GM10266 (cell line): ENCODE results near the gene IMMP2L.
"Not testable (repeated sequence)": the region's sequence is repeated elsewhere in the genome, so short reads cannot be mapped to it uniquely, and the experiment has no call there.

Experiments
- DNase-seq: peaks from one replicate; pipeline ENCODE4 v3.0.0; 2012; ENCODE audit errors: extremely low spot score
- TF ChIP-seq, protein P1 (sequence below): IDR thresholded peaks from 2 replicates; pipeline ENCODE4 v1.5.1; 2012; ENCODE audit warnings: mild to moderate bottlenecking, low read depth; ENCODE audit not compliant: control insufficient read depth, insufficient read depth; ENCODE audit errors: missing control alignments

The IMMP2L gene

DNA sequence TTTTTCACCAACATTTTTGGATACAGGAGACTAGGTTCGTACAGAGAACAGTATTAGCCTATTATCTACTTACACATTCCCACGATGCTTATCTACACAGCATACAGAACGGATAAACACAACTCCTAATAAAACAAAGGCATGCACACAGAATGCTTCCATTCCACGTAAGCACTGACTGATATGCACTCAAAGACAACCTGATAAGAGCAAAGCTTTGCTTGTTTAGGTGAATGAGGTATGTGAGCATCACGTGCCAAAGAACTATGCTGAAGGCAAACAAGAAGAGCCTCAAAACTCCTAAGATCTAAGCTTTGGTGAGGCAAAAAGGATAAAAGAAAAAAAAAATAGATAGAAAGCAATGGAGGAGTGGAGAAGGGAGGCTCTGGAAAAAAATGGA, 884.9 kb downstream of the IMMP2L start:
- TF ChIP-seq, protein P1, sequence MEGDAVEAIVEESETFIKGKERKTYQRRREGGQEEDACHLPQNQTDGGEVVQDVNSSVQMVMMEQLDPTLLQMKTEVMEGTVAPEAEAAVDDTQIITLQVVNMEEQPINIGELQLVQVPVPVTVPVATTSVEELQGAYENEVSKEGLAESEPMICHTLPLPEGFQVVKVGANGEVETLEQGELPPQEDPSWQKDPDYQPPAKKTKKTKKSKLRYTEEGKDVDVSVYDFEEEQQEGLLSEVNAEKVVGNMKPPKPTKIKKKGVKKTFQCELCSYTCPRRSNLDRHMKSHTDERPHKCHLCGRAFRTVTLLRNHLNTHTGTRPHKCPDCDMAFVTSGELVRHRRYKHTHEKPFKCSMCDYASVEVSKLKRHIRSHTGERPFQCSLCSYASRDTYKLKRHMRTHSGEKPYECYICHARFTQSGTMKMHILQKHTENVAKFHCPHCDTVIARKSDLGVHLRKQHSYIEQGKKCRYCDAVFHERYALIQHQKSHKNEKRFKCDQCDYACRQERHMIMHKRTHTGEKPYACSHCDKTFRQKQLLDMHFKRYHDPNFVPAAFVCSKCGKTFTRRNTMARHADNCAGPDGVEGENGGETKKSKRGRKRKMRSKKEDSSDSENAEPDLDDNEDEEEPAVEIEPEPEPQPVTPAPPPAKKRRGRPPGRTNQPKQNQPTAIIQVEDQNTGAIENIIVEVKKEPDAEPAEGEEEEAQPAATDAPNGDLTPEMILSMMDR: no peak

DNA sequence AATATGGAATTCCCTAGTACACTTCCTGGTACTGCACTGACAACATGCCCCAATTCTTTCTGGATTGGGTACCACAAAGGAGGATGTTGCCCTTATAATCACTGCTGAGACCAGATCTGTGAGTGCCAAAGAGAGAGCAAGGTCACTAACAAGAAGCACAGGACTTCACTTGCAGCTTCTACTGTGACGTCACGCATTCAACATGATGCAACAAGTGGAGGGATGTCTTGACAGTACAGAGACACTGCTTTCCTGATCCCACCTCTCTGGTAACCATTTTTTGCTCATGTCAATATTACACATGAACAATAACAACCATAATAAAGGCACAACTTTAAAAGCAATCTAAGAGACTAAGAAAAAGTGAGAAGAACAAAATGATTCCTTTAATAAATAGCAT, 885.5 kb downstream of the IMMP2L start:
- TF ChIP-seq, protein P1: no peak
- no peak for DNase-seq

More for the DNA sequence above, 884.9 kb downstream of the IMMP2L start:
- no peak for DNase-seq

DNA sequence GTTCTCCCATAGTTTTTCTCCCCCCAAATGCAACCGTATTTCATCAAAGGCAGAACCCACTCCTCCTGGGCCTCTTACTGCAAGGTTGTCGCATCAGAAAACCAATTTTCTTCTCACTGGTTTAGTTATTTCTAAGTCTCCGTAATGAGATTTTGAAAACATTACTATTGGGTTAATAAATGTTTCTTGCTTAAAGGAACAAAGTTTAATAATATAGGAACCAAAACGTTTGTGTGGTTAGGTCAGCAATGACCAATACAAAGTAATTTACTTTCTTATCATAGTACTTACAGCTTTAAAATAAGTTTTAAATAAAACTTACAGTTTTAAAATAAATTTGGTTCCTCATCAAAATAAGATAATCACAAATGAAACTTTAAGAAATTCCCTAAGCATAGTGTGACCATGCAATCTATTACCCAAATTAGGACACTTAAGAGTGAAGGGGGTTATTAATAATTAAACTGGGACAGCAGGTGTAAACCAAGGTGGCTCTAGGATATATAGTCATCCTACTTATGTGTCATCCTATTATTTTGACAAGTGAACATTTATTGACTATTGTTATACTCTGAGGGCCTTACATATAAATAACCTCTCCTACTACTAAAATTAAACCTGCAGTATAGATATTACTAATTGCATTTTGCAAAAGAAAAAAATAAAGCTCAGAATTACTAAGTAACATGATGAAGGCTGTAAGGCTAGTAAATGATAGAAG, 886.7 kb downstream of the IMMP2L start:
- DNase-seq: no peak
- TF ChIP-seq, protein P1: no peak

DNA sequence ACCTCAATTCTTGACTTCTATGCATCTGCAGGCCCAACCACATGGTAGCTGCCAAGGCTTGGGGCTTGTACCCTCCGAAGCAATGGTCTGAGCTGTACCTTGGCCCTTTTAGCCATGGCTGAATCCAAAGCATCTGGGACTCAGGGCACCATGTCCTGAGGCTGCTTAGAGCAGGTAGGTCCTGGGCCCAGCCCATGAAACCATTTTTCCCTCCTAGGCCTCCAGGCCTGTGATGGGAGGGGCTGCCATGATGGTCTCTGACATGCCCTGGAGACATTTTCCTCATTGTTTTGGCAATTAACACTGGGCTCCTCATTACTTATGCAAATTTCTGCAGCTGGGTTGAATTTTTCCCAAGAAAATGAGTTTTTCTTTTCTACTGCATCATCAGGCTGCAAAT, 889.1 kb downstream of the IMMP2L start:
- TF ChIP-seq, protein P1: no peak
- DNase-seq: no peak

DNA sequence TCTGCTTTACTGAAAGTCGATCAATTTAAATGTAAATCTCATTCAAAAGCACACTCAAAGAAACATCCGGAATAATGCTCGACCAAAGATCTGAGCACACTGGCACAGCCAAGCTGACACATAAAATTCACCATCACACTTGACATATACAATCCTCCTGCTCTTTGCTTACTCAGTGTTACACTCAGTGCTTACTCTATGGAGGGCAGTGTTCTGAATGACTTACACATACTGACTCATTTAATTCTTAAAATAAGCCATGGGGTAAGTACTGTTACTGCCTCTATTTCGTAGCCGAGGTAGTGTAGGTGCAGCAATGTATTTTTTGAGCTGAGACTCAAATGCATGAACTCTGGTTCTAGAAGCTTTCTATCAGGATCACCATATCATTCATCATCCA, 892.9 kb downstream of the IMMP2L start:
- no peak for DNase-seq

DNA sequence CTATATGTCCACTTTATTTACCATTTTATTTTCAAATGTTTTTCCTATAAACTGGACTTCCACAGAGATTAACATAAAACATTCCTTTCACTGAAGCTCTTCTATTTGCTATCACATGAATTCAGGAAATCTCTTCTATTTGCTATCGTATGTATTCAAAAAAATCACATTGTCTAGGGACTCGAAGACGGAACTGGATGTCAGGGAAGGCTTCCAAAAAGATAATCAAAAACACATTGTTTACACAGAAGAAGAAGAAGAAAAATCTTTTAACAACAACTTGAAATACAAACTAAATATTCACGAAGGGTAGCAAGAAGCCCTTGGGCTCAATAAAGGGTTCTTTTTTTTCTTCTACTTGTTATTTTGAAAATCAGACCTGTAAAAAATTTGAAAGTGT, 897.5 kb downstream of the IMMP2L start:
- no peak for DNase-seq
- TF ChIP-seq, protein P1: no peak

More for the DNA sequence above, 892.9 kb downstream of the IMMP2L start:
- TF ChIP-seq, protein P1: no peak

DNA sequence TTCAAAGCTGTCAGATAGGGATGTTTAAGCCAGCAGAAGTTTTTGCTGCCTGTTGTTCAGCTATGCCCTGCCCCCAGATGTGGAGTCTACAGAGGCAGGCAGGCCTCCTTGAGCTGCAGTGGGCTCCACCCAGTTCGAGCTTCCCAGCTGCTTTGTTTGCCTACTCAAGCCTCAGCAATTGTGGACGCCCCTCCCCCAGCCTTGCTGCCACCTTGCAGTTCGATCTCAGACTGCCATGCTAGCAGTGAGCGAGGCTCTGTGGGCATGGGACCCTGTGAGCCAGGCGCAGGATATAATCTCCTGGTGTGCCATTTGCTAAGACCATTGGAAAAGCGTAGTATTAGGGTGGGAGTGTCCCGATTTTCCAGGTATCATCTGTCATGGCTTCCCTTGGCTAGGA, 901.7 kb downstream of the IMMP2L start:
- DNase-seq: not testable (repeated sequence)

DNA sequence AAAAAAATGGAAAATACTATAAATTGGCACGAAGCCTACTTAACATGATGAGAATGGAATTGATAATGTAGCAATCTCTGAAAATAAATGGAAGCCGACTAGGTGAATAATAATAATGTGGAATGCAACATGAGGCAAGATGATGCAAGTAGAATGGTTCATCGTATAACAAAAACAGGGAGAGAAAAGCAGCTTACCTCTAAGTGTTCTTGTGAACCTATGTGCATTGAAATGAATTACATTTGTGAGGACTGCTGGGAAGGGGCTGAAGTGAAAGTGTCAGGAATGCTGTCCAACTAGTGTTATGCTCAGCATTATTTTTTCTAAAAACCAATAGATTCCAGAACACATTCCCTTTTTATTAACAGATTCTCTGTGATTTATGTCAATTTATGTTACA, 912.0 kb downstream of the IMMP2L start:
- DNase-seq: no peak
- TF ChIP-seq, protein P1: no peak
